HG03060 (cell line): ENCODE data around the gene COL18A1.
"Not testable (repeated sequence)": the region's sequence is repeated elsewhere in the genome, so short reads cannot be mapped to it uniquely, and the experiment has no call there.

Source experiments
- ATAC-seq: cut with Tn5 transposase; IDR thresholded peaks from one replicate; pipeline ENCODE4 v1.9.1; 2021; ENCODE audit warnings: low read depth, moderate number of reproducible peaks; ENCODE audit not compliant: unreplicated experiment

COL18A1 gene

GRCh38 chr21:45423968-45424853 lies 19.2 kb downstream of the COL18A1 start:
- ATAC-seq = no peak

GRCh38 chr21:45424854-45425795 lies 20.2 kb downstream of the COL18A1 start:
- no peak for ATAC-seq

DNA sequence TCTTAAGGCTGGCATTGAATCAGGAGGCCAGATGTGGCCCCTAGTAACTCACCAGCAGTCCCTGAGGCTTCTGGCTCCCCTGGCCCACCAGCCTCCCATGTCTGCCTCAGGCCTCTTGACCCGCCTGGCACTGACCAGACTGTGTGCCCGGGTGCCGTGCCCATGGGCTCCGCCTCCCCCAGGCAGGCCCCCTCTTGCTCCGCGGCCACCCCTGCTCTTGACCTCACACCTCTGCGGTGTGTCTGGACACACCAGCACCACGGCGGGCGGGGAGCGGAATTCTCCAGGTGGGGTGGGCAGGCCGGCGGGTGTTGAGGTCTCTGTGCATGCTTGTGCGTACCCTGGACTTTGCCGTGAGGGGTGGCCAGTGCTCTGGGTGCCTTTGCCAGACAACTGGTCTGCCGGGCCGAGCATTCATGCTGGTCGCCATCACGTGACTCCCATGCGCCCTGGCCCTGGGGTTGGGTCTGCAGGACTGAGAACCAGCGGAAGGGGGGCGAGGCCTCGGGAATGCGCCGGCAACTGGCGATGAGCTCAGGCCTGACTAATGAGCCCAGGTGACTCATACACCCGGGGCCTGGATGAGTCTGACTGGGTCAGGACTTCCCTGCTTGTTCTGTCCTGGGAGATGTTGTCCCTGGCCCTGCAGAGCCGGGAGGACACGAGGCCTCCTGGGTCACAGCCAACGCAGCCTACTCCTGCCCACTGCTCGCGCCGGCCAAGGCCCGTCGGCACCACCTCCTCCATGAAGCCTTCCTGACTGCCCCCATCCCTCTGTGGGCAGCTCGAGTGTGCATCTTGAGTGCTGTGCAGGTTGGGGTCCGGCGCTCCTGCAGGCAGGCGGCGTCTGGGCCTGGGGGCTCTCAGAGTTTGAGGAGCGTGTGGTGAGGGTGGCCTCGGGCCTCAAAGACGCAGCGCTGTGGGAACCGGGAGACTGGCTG lies 22.6 kb downstream of the COL18A1 start:
- no peak for ATAC-seq

DNA sequence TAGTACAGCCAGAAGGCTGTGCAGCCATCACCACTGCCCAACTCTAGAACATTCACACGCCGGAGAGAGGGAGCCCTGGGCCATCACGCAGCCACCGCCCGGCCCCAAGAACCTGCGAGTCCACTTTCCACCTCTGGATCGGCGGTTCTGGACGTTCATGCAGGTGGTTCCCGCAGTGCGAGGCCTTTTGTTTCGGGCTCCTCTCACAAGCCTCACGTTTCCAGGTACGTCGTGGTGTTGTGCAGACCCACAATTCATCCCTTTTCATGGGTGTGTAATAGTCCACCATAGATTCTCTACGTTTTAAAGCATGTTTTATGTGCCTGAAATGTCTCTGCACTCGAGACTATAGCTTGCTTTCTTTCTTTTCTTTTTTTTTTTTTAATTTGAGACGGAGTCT lies 23.6 kb downstream of the COL18A1 start:
- ATAC-seq = no peak

DNA sequence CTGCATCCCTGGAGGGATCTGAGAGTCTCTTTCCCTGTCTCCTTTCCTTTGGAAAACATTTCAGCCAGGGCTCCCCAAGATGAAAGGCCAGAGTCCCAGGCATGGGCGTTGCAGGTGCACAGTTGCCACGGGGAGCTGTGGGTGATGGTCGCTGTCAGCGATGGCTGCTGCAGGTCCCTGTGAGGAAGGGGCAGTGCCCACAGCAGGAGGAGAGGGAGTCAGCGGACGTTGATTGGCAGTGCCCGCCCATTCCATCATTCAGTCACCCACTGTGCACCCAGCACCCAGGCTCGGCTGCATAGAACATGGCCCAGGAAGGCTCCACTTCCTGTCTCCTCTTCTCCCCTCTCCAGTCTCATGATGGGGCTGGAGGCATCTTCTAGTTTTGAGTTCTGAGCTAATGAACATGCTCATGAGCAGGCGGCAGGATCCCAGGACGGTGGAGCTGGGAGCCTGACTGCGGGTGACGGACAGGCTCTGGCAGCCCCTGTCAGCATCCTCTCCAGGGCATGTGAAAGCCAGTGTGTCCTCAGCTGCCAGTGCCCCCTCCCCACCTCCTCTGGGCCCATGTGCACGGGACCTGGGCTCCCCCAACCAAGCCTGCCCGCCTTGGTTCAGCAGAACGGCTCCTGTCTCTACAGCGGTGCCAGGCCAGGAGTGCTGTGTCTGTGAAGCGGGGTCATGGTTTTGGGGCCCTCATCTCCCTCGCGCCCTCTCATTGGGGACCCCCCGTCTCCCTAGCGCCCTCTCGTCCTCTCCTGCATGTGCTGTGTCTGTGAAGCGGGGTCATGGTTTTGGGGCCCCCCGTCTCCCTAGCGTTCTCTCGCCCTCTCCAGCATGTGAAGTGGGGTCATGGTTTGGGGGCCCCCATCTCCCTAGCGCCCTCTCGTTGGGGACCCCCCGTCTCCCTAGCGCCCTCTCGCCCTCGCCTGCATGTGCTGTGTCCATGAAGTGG lies 24.5 kb downstream of the COL18A1 start:
- ATAC-seq = no peak

DNA sequence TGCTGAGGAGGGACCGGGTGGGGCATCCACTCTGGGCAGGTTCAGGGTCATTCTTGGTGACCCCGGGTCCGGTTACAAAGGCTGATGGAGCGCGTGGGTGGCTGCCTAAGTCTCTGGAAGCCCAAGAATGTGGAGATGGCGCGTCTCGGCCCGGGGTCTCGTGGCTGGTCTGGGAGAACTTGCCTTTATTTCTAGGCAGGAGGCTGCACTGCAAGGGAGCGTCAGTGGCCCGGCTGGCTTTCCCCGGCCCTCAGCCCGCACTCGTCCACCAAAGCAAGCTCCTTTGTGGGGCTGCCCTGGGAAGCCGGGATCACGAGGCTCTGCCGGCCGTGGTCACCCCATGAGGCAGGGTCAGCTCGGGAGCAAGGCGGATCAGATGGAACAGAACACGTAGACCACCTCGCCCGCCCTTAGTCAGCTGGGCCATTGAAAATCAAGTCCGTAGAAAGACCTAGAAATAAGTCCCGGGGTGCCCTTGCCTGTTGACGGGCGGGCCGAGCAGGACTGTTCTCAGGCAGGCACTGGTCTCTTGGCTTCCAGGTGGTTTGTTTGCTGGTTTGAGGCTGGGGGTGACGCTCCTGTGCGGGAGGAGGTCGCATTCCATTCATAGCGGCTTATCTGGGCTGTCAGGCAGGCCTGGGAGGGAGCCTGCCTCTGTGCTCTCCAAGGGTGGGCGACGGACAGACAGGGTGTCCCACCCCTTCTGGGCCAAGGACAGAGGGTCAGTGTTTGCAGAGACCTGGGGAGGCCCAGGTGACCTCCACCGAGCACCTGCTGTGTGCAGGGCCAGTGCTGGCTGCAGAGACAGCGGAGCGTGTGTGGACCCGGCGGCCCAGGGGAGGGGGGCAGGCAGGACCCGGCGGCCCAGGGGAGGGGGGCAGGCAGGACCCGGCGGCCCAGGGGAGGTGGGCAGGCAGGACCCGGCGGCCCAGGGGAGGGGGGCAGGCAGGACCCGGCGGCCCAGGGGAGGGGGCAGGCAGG lies 25.8 kb downstream of the COL18A1 start:
- ATAC-seq = no peak

GRCh38 chr21:45431781-45432572 lies 27.0 kb downstream of the COL18A1 start:
- ATAC-seq = no peak

DNA sequence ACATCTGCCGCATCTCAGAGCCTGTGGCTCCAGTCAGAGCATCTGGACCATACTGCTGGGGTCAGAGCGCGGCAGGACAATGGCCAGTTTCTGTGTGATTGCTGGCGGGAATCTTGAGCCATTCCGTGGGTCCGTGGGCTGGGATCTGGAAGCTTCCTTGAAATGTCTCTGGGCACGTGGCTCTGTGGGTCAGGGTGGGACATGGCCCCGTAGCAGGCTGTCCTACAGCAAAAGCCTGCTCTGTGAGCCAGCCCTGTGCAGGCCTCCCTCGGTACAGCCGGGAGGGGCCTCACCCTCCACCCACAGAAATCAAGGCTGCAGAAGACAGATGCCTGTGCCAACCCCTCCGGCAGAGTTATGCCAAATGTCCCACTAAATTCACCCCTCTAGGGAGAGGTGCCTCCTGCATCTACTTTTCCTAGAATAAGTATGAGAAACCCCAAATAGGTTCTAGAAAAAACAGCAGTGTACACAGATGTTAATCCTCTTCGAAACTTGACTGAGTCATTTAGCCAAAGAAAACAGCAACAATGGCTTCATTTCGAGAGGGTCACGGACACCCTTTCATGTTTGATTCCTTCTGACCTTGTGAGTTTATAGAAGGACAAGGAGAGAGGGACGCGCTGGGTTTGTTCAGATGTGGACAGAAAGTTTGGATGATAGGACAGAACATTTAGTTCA lies 27.8 kb downstream of the COL18A1 start:
- ATAC-seq = no peak

DNA sequence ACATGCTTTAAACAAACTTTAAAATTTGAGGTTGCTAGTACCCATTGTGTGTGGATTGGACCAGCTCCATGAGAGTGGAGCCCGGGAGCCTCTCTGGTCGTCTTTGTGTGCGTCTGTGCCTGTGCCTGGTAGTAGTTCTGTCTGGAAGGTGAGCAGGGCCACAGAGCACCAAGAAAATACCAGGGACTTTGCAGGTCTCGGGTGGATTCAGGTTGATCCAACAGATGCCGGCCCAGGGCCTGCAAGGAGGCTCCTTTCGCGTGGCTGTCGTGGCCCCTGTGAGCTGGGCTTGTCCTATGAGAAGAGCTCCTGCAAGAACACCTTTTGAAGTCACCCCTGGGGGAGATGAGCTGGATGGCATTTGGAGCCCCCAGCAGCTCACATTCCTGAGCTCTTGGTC lies 28.3 kb downstream of the COL18A1 start:
- ATAC-seq = no peak

DNA sequence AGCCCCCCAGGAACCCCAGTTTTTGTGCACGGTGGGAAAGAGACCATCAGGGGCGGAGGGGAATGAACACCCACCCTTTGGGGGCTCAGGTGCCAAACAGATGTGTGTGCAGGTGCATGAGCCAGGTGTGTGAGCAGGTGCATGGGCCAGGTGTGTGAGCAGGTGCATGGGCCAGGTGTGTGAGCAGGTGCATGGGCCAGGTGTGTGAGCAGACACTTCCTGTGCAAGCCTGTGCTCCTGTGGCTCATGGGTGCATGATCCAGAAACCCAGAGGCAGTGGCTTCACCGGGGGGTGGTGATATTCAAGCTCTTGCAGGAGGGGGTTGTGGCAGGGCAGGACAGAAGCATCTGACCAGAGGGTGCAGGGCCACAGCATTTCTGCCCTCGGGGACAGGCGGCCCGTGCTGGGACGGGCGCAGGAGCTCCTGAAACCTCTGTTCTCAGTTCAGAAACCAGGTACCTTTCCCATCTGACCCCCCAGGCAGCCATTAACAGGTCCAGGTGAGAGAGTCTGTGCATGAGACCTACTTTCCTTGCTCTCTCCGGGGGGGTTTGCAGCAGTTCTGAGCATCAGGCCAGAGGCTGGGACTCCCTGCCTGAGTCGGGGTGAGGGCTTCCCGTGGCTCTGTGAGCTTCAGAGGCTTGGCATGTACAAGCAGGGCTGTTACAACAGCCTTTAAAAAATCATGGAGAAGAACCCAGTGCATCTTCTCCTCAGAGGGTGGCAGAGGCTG lies 29.1 kb downstream of the COL18A1 start:
- no peak for ATAC-seq

DNA sequence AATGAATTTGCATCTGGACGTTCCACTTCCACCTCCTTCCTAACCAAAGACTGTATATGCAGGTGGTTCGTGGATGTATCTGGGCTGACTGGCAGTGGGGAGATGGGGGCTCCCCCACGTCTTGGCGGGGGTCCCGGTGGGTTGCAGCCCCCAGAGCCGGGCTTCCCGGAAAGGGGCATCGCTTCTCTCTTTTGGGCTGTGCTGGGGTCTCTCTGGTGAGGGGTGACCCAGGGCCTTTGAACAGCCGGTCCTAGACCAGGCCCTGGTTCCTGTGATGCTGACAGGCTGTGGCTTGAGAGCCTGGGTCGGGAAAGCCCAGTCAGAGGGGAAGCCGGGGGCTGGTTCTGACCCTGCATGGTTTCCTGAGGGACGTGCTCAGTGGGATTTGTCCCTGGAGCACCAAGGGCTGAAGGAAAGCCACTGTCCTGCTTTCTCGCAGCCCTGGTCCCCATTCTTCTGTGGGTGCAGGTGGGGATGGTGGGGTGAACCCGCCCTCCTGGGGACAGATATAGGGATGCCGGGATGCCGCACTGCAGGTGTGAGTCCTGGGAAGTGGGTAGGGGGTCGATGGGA lies 29.8 kb downstream of the COL18A1 start:
- ATAC-seq = no peak

DNA sequence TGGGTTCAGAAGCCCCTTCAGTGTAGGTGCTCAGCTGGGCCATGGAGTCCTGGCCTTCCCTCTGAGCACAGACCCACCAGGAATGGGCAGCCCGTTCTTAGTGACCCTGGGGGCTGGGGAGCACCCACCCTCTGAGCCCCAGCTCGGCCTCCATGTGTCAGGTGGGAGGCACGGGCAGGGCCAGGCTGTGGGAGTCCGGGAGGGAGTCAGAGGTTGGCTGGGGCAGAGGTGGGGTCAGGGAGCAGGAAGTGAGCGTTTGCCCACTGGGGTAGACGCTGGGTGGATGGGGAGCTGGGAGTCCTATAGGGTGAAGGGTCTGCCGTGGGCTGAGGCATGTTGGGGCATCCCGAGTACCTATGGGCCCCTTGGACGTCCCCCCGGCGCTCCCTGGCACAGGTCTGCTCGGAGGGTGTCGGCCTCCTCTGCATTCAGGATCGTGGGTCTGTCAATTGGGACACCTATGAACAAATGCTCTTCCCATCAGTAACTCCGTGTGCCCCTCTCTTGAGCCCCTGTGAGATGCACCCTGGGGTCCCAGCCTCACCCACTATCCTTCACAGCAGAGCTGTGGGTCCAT lies 30.5 kb downstream of the COL18A1 start:
- no peak for ATAC-seq

- ATAC-seq = no peak
Observed at GRCh38 chr21:45436351-45437065, 31.5 kb downstream of the COL18A1 start.

DNA sequence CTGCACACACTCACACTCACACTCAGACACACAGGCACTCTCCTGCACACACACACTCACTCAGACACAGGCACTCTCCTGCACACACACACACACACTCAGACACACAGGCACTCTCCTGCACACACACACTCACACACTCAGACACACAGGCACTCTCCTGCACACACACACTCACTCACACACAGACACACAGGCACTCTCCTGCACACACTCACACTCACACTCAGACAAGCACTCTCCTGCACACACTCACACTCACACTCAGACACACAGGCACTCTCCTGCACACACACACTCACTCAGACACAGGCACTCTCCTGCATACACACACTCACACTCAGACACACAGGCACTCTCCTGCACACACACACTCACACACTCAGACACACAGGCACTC lies 32.9 kb downstream of the COL18A1 start:
- not testable (repeated sequence) for ATAC-seq
